Heart left ventricle (tissue), 13 donors: ENCODE data around the gene DDTL.

Experiments
- CTCF ChIP-seq, 12 donors: fragments of 200-600 bp; sonication (generic) in 4 of 12; IDR thresholded peaks; one replicate each; pipeline versions ENCODE4 v1.5.0 to v1.8.0; 2018 to 2022; ENCODE audit warnings: antibody characterized with exemption in 12 of 12, mild to moderate bottlenecking in 5 of 12
- POLR2A ChIP-seq, 2 donors: fragments of 450-650 bp; IDR thresholded peaks; one replicate each; pipeline ENCODE4 v1.6.1; 2017; ENCODE audit warnings: antibody characterized with exemption in 2 of 2, mild to moderate bottlenecking in 2 of 2, moderate library complexity in 2 of 2
- donor health status: ischemic (EF 13 %, LVEDD 7.1; RV severe dilation, severe dysfunction).
- donor health status: DM: no; HTN: yes; CAD: no.
- donor health status: DM: no; HTN: no; CAD: no.
- donor health status: ischemic (EF 25% LVEDD 6.9; RV normal size, moderate dysfunction).
- donor health status: ischemic (EF 25% LVEDD 5.7; RV mildly dilated, moderate dysfunction).
- donor health status: ischemic (EF 35%, LVEDD 5.7; RV mildly dilated, moderate dysfunction).
- donor health status: nonischemic (EF 11% LVEDD 7.7; RV severe dilation, severe dysfunction).
- donor health status: DM: yes; HTN: yes; CAD: no.
- donor health status: PGD.
- donor health status: ischemic (EF 29% LVEDD 5.4; RV normal size, mild dysfunction).
- donor health status: nonischemic (EF 23%, LVEDD 6.1; RV moderate dilation, normal function).

- no peak for TF ChIP-seq CTCF (IDR thresholded peaks at IDR 0.05)
- TF ChIP-seq POLR2A (IDR thresholded peaks at IDR 0.05) = no peak
These were observed 2.4 kb downstream of the DDTL start for GRCh38 chr22:23969071-23969470.
